Calu3 (cell line): ENCODE data around the gene STK17B. TPM values are rescaled to one million over a fixed set of nuclear protein-coding genes. Genes with fewer than 3 reads are reported as not detected.
"Not testable (repeated sequence)": the region's sequence is repeated elsewhere in the genome, so short reads cannot be mapped to it uniquely, and the experiment has no call there.

Source experiments
- BruUV-seq: library from RNA; stranded (reverse); fragments of 400-500 nt; replicated peaks from 2 replicates; lab custom pipeline; 2021; lab: Mats Ljungman, UMichigan
- CTCF ChIA-PET: fragments of 300-600 bp; sonication (Branson Sonifier 250); formaldehyde crosslinking; loops from one replicate; lab custom pipeline; 2022; ENCODE audit warnings: antibody characterized with exemption; lab: Charles Lee
- DNase-seq: peaks from one replicate; pipeline ENCODE4 v3.0.0; 2022
- H3K27ac Mint-ChIP-seq: one replicate; pipeline ENCODE4 v1.8.0; 2022; ENCODE audit warnings: mixed read lengths; ENCODE audit not compliant: unreplicated experiment
- H3K27me3 Mint-ChIP-seq: one replicate; pipeline ENCODE4 v1.8.0; 2022; ENCODE audit warnings: mixed read lengths; ENCODE audit not compliant: unreplicated experiment
- H3K36me3 Mint-ChIP-seq: one replicate; pipeline ENCODE4 v1.8.0; 2022; ENCODE audit warnings: mild to moderate bottlenecking, moderate library complexity, mixed read lengths; ENCODE audit not compliant: insufficient read depth, unreplicated experiment
- H3K4me1 Mint-ChIP-seq: one replicate; pipeline ENCODE4 v1.8.0; 2022; ENCODE audit warnings: mild to moderate bottlenecking, low read depth, mixed read lengths; ENCODE audit not compliant: unreplicated experiment
- H3K4me3 Mint-ChIP-seq: one replicate; pipeline ENCODE4 v1.8.0; 2022; ENCODE audit warnings: mild to moderate bottlenecking, low read depth, moderate library complexity, mixed read lengths; ENCODE audit not compliant: unreplicated experiment
- H3K9me3 Mint-ChIP-seq: one replicate; pipeline ENCODE4 v1.8.0; 2022; ENCODE audit warnings: low read depth, mixed read lengths; ENCODE audit not compliant: unreplicated experiment
- intact Hi-C: fragments of 100-400 bp; cut with micrococcal nuclease; formaldehyde crosslinking; loops from one replicate; pipeline ENCODE4 v1.10.0; 2022; ENCODE audit not compliant: unreplicated experiment
- total RNA-seq: library from RNA; stranded (reverse); gene quantifications from 2 replicates; pipeline ENCODE4 v1.2.3, GENCODE V29; 2022
- TF ChIP-seq, protein P1 (sequence below): fragments of 200-600 bp; IDR thresholded peaks from one replicate; pipeline ENCODE4 v1.8.0; 2022; ENCODE audit warnings: antibody characterized with exemption; ENCODE audit not compliant: unreplicated experiment

Gene STK17B
- total RNA-seq, 1 experiment from 2014 or later = 38.5 TPM

DNA sequence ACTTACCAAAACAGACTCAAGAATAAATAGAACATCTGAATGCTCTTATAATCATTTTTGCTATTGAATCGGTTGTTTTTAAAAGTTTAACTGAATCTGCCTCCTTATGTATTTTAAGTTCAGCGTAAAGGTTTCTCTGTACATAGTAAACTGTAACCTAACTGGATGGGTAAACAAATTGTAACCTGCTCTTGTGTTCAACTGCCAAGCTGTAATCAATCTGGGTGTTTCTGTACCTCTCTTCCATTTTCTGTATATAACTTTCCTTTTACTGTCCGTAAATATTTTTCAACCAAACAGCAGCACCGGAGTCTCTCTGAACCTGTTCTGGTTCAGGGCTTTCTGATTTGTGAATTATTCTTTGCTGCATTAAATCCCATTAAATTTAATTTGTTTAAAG is 75.1 kb downstream of the STK17B start:
- no TSS peak for BruUV-seq
- CTCF ChIA-PET = interaction anchor here (0.6 to 0.7 kb wide), 2 partner anchors 181 to 1755 kb away, joined by 3 read pairs; no protein-coding TSS in a partner anchor

DNA sequence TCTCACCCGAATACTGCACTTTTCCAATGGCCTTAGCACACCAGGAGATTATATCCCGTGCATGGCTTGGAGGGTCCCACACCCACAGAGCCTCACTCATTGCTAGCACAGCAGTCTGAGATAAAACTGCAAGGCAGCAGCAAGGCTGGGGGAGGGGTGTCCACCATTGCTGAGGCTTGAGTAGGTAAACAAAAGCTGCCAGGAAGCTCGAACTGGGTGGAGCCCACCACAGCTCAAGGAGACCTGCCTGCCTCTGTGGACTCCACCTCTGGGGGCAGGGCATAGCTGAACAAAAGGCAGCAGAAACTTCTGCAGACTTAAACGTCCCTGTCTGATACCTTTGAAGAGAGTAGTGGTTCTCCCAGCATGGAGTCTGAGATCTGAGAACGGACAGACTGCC is 81.9 kb downstream of the STK17B start:
- H3K27me3 Mint-ChIP-seq, CTCF ChIA-PET, H3K36me3 Mint-ChIP-seq, H3K4me3 Mint-ChIP-seq, H3K9me3 Mint-ChIP-seq, H3K27ac Mint-ChIP-seq, H3K4me1 Mint-ChIP-seq, intact Hi-C loops, BruUV-seq, DNase-seq: not testable (repeated sequence)

More for the DNA sequence above, 75.1 kb downstream of the STK17B start:
- Mint-ChIP-seq H3K9me3 (peaks cover 4% of the 10 kb centered on the region), H3K27ac (no peak overlapping the region), H3K4me1 (peaks cover 14% of the 10 kb centered on the region), H3K27me3 (no peaks in the 10 kb centered on the region), H3K36me3 (no peaks in the 10 kb centered on the region), H3K4me3 (no peak overlapping the region)
- no peak for DNase-seq
- TF ChIP-seq, protein P1, sequence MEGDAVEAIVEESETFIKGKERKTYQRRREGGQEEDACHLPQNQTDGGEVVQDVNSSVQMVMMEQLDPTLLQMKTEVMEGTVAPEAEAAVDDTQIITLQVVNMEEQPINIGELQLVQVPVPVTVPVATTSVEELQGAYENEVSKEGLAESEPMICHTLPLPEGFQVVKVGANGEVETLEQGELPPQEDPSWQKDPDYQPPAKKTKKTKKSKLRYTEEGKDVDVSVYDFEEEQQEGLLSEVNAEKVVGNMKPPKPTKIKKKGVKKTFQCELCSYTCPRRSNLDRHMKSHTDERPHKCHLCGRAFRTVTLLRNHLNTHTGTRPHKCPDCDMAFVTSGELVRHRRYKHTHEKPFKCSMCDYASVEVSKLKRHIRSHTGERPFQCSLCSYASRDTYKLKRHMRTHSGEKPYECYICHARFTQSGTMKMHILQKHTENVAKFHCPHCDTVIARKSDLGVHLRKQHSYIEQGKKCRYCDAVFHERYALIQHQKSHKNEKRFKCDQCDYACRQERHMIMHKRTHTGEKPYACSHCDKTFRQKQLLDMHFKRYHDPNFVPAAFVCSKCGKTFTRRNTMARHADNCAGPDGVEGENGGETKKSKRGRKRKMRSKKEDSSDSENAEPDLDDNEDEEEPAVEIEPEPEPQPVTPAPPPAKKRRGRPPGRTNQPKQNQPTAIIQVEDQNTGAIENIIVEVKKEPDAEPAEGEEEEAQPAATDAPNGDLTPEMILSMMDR = no peak
- intact Hi-C loops = no loop called here

DNA sequence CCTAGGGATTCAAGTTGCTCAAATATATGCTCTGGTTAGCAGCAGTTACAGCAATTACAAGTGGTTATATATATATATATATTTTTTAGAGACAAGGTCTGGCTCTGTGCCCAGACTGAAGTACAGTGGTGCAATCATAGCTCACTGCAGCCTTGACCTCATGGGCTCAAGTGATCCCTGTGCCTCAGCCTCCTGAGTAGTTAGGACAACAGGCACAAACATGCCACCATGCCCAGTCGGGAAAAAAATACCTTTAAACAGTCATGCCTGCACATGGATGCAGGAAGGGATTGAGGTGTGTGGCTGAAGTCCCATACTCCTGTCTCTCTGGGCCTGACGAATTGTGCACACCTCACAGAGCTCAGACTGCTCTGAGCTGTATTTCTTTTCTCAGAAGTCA is 83.2 kb downstream of the STK17B start:
- no peaks in the 10 kb centered on the region for H3K36me3 Mint-ChIP-seq
- intact Hi-C loops = no loop called here
- DNase-seq = no peak
- H3K27ac Mint-ChIP-seq = no peak overlapping the region
- CTCF ChIA-PET = no interaction called here
- H3K4me3 Mint-ChIP-seq = no peak overlapping the region
- TF ChIP-seq, protein P1 = no peak
- no peaks in the 10 kb centered on the region for H3K27me3 Mint-ChIP-seq
- H3K4me1 Mint-ChIP-seq = no peaks in the 10 kb centered on the region
- BruUV-seq = no TSS peak
- H3K9me3 Mint-ChIP-seq = peaks cover 5% of the 10 kb centered on the region

DNA sequence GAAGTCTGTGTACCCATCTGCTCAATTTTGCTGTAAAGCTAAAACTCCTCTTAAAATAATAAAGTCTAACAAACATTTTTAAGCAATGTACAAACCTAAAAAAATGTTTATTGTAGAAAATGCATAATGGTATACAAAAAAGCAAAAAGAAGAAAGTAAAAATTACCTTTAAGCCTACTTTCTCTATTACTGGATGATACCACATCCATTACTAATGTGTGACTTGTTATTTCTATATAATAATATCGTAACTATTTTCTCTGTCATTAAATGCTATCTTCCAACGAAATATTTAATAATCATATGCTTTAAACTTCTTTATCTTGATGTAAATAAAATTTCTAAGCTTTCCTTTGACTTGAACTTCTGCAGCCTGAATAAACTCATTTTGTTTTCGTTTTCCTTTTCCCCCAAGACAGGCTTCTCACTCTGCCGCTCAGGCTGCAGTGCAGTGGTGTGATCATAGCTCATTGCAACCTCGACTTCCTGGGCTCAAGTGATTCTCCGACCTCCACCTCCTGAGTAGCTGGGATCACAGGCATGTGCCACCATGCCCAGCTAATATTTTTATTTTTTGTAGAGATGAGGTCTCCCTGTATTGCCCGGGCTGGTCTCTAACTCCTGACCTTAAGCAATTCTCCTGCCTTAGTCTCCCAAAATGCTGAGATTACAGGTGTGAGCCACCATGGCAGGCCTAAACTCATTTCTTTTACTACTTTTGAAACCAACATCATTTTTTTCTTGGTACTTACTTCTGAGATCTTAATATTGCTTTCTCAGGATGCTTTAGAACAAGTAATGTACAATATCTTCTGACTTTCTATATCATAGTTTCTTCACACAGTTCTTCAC is 84.6 kb downstream of the STK17B start:
- Mint-ChIP-seq H3K27me3 (no peaks in the 10 kb centered on the region), H3K27ac (no peak overlapping the region), H3K9me3 (peaks cover 14% of the 10 kb centered on the region), H3K4me1 (no peaks in the 10 kb centered on the region), H3K36me3 (no peaks in the 10 kb centered on the region), H3K4me3 (no peak overlapping the region)
- intact Hi-C loops = no loop called here
- CTCF ChIA-PET = no interaction called here
- no peak for DNase-seq
- no TSS peak for BruUV-seq
- TF ChIP-seq, protein P1 = no peak

DNA sequence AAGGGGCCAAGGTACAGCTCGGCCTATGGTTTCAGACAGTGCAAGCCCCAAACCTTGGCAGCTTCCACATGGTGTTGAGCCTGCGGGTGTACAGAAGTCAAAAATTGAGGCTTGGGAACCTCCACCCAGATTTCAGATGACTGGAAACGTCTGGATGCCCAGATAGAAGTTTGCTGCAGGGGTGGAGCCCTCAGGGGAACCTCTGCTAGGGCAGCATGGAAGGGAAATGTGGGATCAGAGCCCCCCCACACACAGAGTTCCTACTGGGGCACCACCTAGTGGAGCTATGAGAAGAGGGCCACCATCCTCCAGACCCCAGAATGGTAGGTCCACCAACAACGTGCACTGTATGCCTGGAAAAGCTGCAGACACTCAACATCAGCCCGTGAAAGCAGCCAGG is 87.8 kb downstream of the STK17B start:
- peaks cover 9% of the 10 kb centered on the region for H3K4me1 Mint-ChIP-seq
- TF ChIP-seq, protein P1 = no peak
- no peak overlapping the region for H3K27ac Mint-ChIP-seq
- no peak overlapping the region for H3K4me3 Mint-ChIP-seq
- H3K9me3 Mint-ChIP-seq = peaks cover 10% of the 10 kb centered on the region
- no peaks in the 10 kb centered on the region for H3K36me3 Mint-ChIP-seq
- intact Hi-C loops = no loop called here
- CTCF ChIA-PET = no interaction called here
- no peak for DNase-seq
- H3K27me3 Mint-ChIP-seq = no peaks in the 10 kb centered on the region
- BruUV-seq = no TSS peak
